Thyroid gland (tissue), 4 donors: Measurements from ENCODE around the gene DMD.

ENCODE experiments used
- POLR2A ChIP-seq, 2 donors: fragments of 450-650 bp; IDR thresholded peaks; one replicate each; pipeline ENCODE4 v1.6.1; 2017; ENCODE audit warnings: antibody characterized with exemption in 2 of 2, mild to moderate bottlenecking in 2 of 2, moderate library complexity in 1 of 2
- TF ChIP-seq, protein P1 (sequence below), 6 experiments: fragments of 200-600 bp in 3 of 6; fragments of 450-650 bp in 3 of 6; sonication (generic) in 3 of 6; IDR thresholded peaks; one replicate each; pipeline ENCODE4 v1.5.1; 2016 to 2019; ENCODE audit warnings: antibody characterized with exemption in 6 of 6, mild to moderate bottlenecking in 2 of 6, inconsistent platforms in 1 of 6, moderate library complexity in 1 of 6

DNA sequence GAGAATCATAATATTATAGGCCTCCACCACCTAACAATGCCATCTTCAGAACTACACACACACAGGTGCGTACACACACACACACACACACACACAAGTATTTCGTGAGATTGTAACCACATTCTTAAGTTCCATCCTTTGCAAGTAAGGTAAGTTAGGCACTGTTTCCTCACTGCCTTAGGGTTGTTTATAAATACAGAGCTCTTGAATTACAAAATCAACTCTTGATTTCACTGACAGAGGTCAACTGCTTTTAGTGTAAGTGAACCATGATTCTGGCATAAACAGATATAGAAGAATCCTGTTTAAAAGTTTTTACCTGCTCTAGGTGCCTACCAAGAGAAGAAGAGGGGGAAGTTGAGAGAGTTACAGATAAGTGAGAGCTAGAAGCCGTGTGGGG is 166.1 kb downstream of the DMD start:
- TF ChIP-seq, protein P1, sequence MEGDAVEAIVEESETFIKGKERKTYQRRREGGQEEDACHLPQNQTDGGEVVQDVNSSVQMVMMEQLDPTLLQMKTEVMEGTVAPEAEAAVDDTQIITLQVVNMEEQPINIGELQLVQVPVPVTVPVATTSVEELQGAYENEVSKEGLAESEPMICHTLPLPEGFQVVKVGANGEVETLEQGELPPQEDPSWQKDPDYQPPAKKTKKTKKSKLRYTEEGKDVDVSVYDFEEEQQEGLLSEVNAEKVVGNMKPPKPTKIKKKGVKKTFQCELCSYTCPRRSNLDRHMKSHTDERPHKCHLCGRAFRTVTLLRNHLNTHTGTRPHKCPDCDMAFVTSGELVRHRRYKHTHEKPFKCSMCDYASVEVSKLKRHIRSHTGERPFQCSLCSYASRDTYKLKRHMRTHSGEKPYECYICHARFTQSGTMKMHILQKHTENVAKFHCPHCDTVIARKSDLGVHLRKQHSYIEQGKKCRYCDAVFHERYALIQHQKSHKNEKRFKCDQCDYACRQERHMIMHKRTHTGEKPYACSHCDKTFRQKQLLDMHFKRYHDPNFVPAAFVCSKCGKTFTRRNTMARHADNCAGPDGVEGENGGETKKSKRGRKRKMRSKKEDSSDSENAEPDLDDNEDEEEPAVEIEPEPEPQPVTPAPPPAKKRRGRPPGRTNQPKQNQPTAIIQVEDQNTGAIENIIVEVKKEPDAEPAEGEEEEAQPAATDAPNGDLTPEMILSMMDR (IDR thresholded peaks at IDR 0.05) = no peak
- TF ChIP-seq POLR2A (IDR thresholded peaks at IDR 0.05) = no peak
